ENCODE results near the gene C18orf32. TPM values are rescaled to one million over a fixed set of nuclear protein-coding genes. Genes with fewer than 3 reads are reported as not detected.

The C18orf32 gene
- total and polyA plus RNA-seq, 2 of the 13 experiments (the other 11 are each of a cell fraction or from before 2014, with no cell fraction given), result 17.6 to 20.6 TPM

DNA sequence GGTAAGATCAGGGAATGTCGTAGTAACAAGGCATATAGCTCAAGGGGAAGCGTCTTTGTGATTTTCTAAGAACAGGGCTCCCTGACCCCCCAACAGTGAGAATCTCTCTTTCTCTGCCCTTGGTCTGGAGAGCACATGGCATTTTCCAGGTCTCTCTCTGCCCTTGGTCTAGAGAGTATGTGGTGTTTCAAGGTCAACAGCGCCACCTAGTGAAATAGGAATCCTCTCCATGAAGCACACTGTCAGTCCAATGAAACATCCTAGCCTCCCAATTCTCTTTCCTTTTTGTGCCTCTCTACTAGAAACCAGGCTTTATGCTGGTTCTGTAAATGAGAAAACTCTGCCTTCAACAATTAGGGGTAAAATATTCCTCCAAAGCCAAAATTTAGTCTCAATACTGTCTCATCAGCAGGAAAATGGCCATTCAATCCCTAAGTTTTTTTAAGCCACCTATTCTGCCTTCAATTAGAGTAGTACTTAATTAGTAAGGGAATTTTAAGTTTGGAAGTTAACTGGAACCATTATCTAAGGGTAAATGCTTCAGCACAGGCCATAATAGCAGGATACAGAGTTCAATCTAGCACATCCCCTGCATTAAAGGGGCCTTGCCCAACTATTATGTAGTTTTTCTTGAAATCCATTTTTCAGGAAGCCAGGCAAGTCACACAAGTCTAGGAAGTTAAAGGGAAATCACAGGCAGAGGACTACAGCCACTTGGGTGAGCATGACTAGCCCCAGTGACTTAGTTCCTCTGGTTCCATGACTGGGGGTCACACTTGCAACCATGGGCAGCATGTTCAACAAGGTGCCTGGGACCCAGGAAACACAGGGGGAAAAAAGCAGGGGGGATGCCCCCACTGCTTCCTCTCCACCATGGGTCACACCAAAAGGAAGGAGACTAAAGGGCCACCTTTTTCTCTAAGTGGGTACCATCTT lies 39.0 kb downstream of the C18orf32 start (continued):
- TF ChIP-seq, protein P1, sequence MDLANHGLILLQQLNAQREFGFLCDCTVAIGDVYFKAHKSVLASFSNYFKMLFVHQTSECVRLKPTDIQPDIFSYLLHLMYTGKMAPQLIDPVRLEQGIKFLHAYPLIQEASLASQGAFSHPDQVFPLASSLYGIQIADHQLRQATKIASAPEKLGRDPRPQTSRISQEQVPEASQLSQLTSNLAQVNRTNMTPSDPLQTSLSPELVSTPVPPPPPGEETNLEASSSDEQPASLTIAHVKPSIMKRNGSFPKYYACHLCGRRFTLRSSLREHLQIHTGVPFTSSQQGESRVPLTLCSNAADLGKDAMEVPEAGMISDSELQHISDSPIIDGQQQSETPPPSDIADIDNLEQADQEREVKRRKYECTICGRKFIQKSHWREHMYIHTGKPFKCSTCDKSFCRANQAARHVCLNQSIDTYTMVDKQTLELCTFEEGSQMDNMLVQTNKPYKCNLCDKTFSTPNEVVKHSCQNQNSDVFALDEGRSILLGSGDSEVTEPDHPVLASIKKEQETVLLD (CRISPR knock-in tag; IDR thresholded peaks at IDR 0.05; ENCODE audit: low read depth), result no peak
- TF ChIP-seq ZNF644 (CRISPR knock-in tag; IDR thresholded peaks at IDR 0.05; ENCODE audit: low read depth), result no peak
- TF ChIP-seq EHMT2 (IDR thresholded peaks at IDR 0.05; ENCODE audit: borderline replicate concordance, low read depth, low read length), result no peak
- TF ChIP-seq ZNF430 (CRISPR knock-in tag; IDR thresholded peaks at IDR 0.05), result no peak
- TF ChIP-seq JUND (CRISPR knock-in tag; IDR thresholded peaks at IDR 0.05), result no peak
- TF ChIP-seq HOXA3 (CRISPR knock-in tag; IDR thresholded peaks at IDR 0.05), result no peak
- no peak for TF ChIP-seq PHB2 (IDR thresholded peaks at IDR 0.05; ENCODE audit: partially characterized antibody)
- TF ChIP-seq ZMYM2 (CRISPR knock-in tag; IDR thresholded peaks at IDR 0.05), result no peak
- no peak for TF ChIP-seq ZNF263 (CRISPR knock-in tag; IDR thresholded peaks at IDR 0.05)
- TF ChIP-seq KLF13 (CRISPR knock-in tag; IDR thresholded peaks at IDR 0.05), result no peak
- TF ChIP-seq, protein P2, sequence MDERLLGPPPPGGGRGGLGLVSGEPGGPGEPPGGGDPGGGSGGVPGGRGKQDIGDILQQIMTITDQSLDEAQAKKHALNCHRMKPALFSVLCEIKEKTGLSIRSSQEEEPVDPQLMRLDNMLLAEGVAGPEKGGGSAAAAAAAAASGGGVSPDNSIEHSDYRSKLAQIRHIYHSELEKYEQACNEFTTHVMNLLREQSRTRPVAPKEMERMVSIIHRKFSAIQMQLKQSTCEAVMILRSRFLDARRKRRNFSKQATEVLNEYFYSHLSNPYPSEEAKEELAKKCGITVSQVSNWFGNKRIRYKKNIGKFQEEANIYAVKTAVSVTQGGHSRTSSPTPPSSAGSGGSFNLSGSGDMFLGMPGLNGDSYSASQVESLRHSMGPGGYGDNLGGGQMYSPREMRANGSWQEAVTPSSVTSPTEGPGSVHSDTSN (CRISPR knock-in tag; IDR thresholded peaks at IDR 0.05), result no peak
- no peak for TF ChIP-seq ZNF296 (CRISPR knock-in tag; conservative IDR thresholded peaks at IDR 0.05)
- TF ChIP-seq NR1H2 (CRISPR knock-in tag; IDR thresholded peaks at IDR 0.05; ENCODE audit: borderline replicate concordance, low read depth), result no peak
- TF ChIP-seq ISL2 (CRISPR knock-in tag; IDR thresholded peaks at IDR 0.05), result no peak
- TF ChIP-seq MEF2D (CRISPR knock-in tag; IDR thresholded peaks at IDR 0.05), result no peak
- TF ChIP-seq, protein P3, sequence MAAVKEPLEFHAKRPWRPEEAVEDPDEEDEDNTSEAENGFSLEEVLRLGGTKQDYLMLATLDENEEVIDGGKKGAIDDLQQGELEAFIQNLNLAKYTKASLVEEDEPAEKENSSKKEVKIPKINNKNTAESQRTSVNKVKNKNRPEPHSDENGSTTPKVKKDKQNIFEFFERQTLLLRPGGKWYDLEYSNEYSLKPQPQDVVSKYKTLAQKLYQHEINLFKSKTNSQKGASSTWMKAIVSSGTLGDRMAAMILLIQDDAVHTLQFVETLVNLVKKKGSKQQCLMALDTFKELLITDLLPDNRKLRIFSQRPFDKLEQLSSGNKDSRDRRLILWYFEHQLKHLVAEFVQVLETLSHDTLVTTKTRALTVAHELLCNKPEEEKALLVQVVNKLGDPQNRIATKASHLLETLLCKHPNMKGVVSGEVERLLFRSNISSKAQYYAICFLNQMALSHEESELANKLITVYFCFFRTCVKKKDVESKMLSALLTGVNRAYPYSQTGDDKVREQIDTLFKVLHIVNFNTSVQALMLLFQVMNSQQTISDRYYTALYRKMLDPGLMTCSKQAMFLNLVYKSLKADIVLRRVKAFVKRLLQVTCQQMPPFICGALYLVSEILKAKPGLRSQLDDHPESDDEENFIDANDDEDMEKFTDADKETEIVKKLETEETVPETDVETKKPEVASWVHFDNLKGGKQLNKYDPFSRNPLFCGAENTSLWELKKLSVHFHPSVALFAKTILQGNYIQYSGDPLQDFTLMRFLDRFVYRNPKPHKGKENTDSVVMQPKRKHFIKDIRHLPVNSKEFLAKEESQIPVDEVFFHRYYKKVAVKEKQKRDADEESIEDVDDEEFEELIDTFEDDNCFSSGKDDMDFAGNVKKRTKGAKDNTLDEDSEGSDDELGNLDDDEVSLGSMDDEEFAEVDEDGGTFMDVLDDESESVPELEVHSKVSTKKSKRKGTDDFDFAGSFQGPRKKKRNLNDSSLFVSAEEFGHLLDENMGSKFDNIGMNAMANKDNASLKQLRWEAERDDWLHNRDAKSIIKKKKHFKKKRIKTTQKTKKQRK (IDR thresholded peaks at IDR 0.05; ENCODE audit: low read length), result no peak
- TF ChIP-seq, protein P4, sequence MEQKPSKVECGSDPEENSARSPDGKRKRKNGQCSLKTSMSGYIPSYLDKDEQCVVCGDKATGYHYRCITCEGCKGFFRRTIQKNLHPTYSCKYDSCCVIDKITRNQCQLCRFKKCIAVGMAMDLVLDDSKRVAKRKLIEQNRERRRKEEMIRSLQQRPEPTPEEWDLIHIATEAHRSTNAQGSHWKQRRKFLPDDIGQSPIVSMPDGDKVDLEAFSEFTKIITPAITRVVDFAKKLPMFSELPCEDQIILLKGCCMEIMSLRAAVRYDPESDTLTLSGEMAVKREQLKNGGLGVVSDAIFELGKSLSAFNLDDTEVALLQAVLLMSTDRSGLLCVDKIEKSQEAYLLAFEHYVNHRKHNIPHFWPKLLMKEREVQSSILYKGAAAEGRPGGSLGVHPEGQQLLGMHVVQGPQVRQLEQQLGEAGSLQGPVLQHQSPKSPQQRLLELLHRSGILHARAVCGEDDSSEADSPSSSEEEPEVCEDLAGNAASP (CRISPR knock-in tag; IDR thresholded peaks at IDR 0.05; ENCODE audit: borderline replicate concordance), result no peak

Measured in HepG2 (cell line).